Heart right ventricle (tissue), 16 donors: Measurements from ENCODE around the gene MYO5B. TPM values are rescaled to one million over a fixed set of nuclear protein-coding genes. Genes with fewer than 3 reads are reported as not detected.

Experiments
- ATAC-seq, 8 donors: fragments of 200-7000 bp; cut with Tn5 transposase; one replicate each; pipeline ENCODE4 v1.9.1; 2020; ENCODE audit warnings: mild to moderate bottlenecking in 8 of 8, moderate library complexity in 8 of 8, moderate number of reproducible peaks in 1 of 8
- DNase-seq, 2 donors: peaks; one replicate each; pipeline ENCODE4 v3.0.0-alpha.2; 2020
- H3K27ac ChIP-seq, 10 donors: fragments of 200-600 bp; sonication (generic) in 2 of 10; one replicate each; pipeline versions ENCODE4 v1.5.0 to v1.8.0; 2020 to 2022; ENCODE audit warnings: mild to moderate bottlenecking in 3 of 10
- H3K27me3 ChIP-seq, 7 donors: fragments of 200-600 bp; one replicate each; pipeline ENCODE4 v1.8.0; 2021 to 2022; ENCODE audit warnings: mild to moderate bottlenecking in 2 of 7
- H3K36me3 ChIP-seq, 9 donors: fragments of 200-600 bp; sonication (generic) in 1 of 9; one replicate each; pipeline versions ENCODE4 v1.5.0 to v1.8.0; 2020 to 2022; ENCODE audit warnings: mild to moderate bottlenecking in 2 of 9
- H3K4me1 ChIP-seq, 9 donors: fragments of 200-600 bp; sonication (generic) in 1 of 9; one replicate each; pipeline versions ENCODE4 v1.5.0 to v1.8.0; 2020 to 2022; ENCODE audit warnings: mild to moderate bottlenecking in 4 of 9
- H3K4me3 ChIP-seq, 10 donors: fragments of 200-600 bp; sonication (generic) in 2 of 10; one replicate each; pipeline versions ENCODE4 v1.5.0 to v1.8.0; 2020 to 2022; ENCODE audit warnings: mild to moderate bottlenecking in 7 of 10, moderate library complexity in 2 of 10
- H3K9me3 ChIP-seq, 11 donors: fragments of 200-600 bp in 10 of 11; sonication (generic) in 2 of 11; one replicate each; pipeline versions ENCODE4 v1.5.0 to v1.8.0; 2013 to 2022; ENCODE audit warnings: mild to moderate bottlenecking in 2 of 11, control low read depth in 1 of 11, moderate library complexity in 1 of 11
- CTCF ChIP-seq, 9 donors: fragments of 200-600 bp; sonication (generic) in 2 of 9; IDR thresholded peaks; one replicate each; pipeline versions ENCODE4 v1.5.0 to v1.8.0; 2021 to 2022; ENCODE audit warnings: antibody characterized with exemption in 9 of 9, mild to moderate bottlenecking in 5 of 9, moderate library complexity in 1 of 9
- WGBS, 2 donors: extraction: QIAGEN DNeasy Blood & Tissue Kit; methylation state at CpG; one replicate each; pipeline ENCODE4 v1.1.7; 2013; ENCODE audit warnings: inconsistent platforms in 1 of 2; 5-methylcytosine and 5-hydroxymethylcytosine counted together
- intact Hi-C, 10 donors: fragments of 100-400 bp; cut with DNase I; formaldehyde crosslinking; loops; one replicate each; pipeline versions ENCODE4 v1.11.1 to v1.14.2; 2022
- polyA plus RNA-seq, 2 donors: library from polyadenylated mRNA; stranded (reverse); fragments of 200-250 nt; gene quantifications; one replicate each; pipeline ENCODE4 v1.2.3, GENCODE V29; 2013
- total RNA-seq, 10 donors: library from RNA; stranded (reverse); fragmentation: NEBNext Ultra II Directional in 3 of 10; extraction: Animal tissue kit (Norgen Biotek cat#: 25700) in 3 of 10; gene quantifications; one replicate each; pipeline versions ENCODE4 v1.2.1 to v1.2.4, GENCODE V29; 2021 to 2023
- donor health status: Arrhythmogenic right ventricular cardiomyopathy.
- donor health status: ischemic (EF 13 %, LVEDD 7.1; RV severe dilation, severe dysfunction).
- donor health status: healthy with polysubstance abuse.
- donor health status: DM: no; HTN: yes; CAD: no.
- donor health status: DM: no; HTN: no; CAD: no.
- donor health status: ischemic (EF 25% LVEDD 6.9; RV normal size, moderate dysfunction).
- donor health status: ischemic (EF 25% LVEDD 5.7; RV mildly dilated, moderate dysfunction).
- donor health status: healthy.
- donor health status: DM: yes; HTN: yes; CAD: no.
- donor health status: Ischemic cardiomyopathy.
- donor health status: ischemic (EF 35%, LVEDD 5.7; RV mildly dilated, moderate dysfunction).
- donor health status: nonischemic (EF 11% LVEDD 7.7; RV severe dilation, severe dysfunction).
- donor health status: DM: yes; HTN: yes; CAD: no.
- donor health status: PGD.
- donor health status: ischemic (EF 29% LVEDD 5.4; RV normal size, mild dysfunction).
- donor health status: nonischemic (EF 23%, LVEDD 6.1; RV moderate dilation, normal function).

Gene MYO5B
- total and polyA plus RNA-seq, 12 donors: 0.20 to 3.7 (median 0.93) TPM

GRCh38 chr18:49878567-49879270 lies 316.2 kb downstream of the MYO5B start:
- H3K27me3 ChIP-seq: peaks cover 0 to 9% (median 5%) of the 10 kb centered on the region in 7 donors
- no peaks in the 10 kb centered on the region for H3K9me3 ChIP-seq
- intact Hi-C loops: loop anchor here in 1 of 10 donors (10.0 kb wide), 1 partner anchor 56 kb away; no protein-coding TSS in a partner anchor
- no peaks in the 10 kb centered on the region for H3K4me1 ChIP-seq
- WGBS, 2 donors: 68 to 69% methylated on average over 10 of the region's 10 CpGs
- H3K27ac ChIP-seq: no peak overlapping the region
- ATAC-seq (no peak), DNase-seq (no peak)
- no peak for TF ChIP-seq CTCF (IDR thresholded peaks at IDR 0.05)
- no peak overlapping the region for H3K4me3 ChIP-seq
- no peaks in the 10 kb centered on the region for H3K36me3 ChIP-seq

- TF ChIP-seq CTCF (IDR thresholded peaks at IDR 0.05): no peak
- Histone ChIP-seq H3K36me3 (no peaks in the 10 kb centered on the region), H3K4me3 (no peak overlapping the region), H3K9me3 (no peaks in the 10 kb centered on the region), H3K27me3 (peaks cover 0 to 9% (median 5%) of the 10 kb centered on the region in 7 donors), H3K27ac (no peak overlapping the region), H3K4me1 (no peaks in the 10 kb centered on the region)
- intact Hi-C loops: loop anchor here in 1 of 10 donors (10.0 kb wide), 1 partner anchor 57 kb away; no protein-coding TSS in a partner anchor
- DNase-seq: no peak
- no peak for ATAC-seq
- WGBS, 2 donors: 88 to 92% methylated on average over 2 of the region's 2 CpGs
Observed at GRCh38 chr18:49878015-49878414, 316.9 kb downstream of the MYO5B start.

GRCh38 chr18:49876536-49876935 lies 318.4 kb downstream of the MYO5B start:
- DNase-seq (no peak), ATAC-seq (peak in 1 of 8 donors; percentile 11)
- no peaks in the 10 kb centered on the region for H3K36me3 ChIP-seq
- peaks cover 0 to 9% (median 0%) of the 10 kb centered on the region in 7 donors for H3K27me3 ChIP-seq
- TF ChIP-seq CTCF (IDR thresholded peaks at IDR 0.05): no peak
- intact Hi-C loops: loop anchor here in 1 of 10 donors (10.0 kb wide), 1 partner anchor 58 kb away; no protein-coding TSS in a partner anchor
- WGBS, 2 donors: 76 to 88% methylated on average over 4 of the region's 4 CpGs
- H3K4me3 ChIP-seq: no peak overlapping the region
- H3K4me1 ChIP-seq: no peaks in the 10 kb centered on the region
- no peaks in the 10 kb centered on the region for H3K9me3 ChIP-seq
- H3K27ac ChIP-seq: no peak overlapping the region

GRCh38 chr18:49875783-49876182 lies 319.2 kb downstream of the MYO5B start:
- TF ChIP-seq CTCF (IDR thresholded peaks at IDR 0.05): no peak
- intact Hi-C loops: loop anchor here in 1 of 10 donors (10.0 kb wide), 1 partner anchor 59 kb away; no protein-coding TSS in a partner anchor
- H3K27ac ChIP-seq: no peak overlapping the region
- WGBS, 2 donors: 63 to 79% methylated on average over 1 of the region's 1 CpG
- no peaks in the 10 kb centered on the region for H3K4me1 ChIP-seq
- no peaks in the 10 kb centered on the region for H3K9me3 ChIP-seq
- DNase-seq (no peak), ATAC-seq (no peak)
- no peak overlapping the region for H3K4me3 ChIP-seq
- no peaks in the 10 kb centered on the region for H3K36me3 ChIP-seq
- peaks cover 0 to 9% (median 0%) of the 10 kb centered on the region in 7 donors for H3K27me3 ChIP-seq
